Tibial nerve (tissue), 4 donors: ENCODE results near the gene CHST15. TPM values are rescaled to one million over a fixed set of nuclear protein-coding genes. Genes with fewer than 3 reads are reported as not detected.

Experiments
- DNase-seq, 2 donors: peaks; one replicate each; pipeline ENCODE4 v3.0.0-alpha.2; 2019; ENCODE audit warnings: low spot score in 2 of 2
- H3K27ac ChIP-seq, 4 donors: fragments of 200-600 bp; sonication (generic) in 3 of 4; one replicate each; pipeline ENCODE4 v1.5.1; 2017 to 2019; ENCODE audit warnings: mild to moderate bottlenecking in 1 of 4
- H3K27me3 ChIP-seq, 2 donors: fragments of 200-600 bp; sonication (generic) in 1 of 2; one replicate each; pipeline versions ENCODE4 v1.5.1 to v1.6.0; 2017 to 2019
- H3K36me3 ChIP-seq, 3 donors: fragments of 200-600 bp; sonication (generic); one replicate each; pipeline ENCODE4 v1.5.1; 2018 to 2019
- H3K4me1 ChIP-seq, 4 donors: fragments of 200-600 bp; sonication (generic) in 3 of 4; one replicate each; pipeline ENCODE4 v1.5.1; 2017 to 2019
- H3K4me3 ChIP-seq, 4 donors: fragments of 200-600 bp; sonication (generic) in 3 of 4; one replicate each; pipeline ENCODE4 v1.5.1; 2017 to 2019; ENCODE audit warnings: mild to moderate bottlenecking in 1 of 4, moderate library complexity in 1 of 4
- H3K9me3 ChIP-seq, 4 donors: fragments of 200-600 bp; sonication (generic) in 3 of 4; one replicate each; pipeline ENCODE4 v1.5.1; 2017 to 2019
- EP300 ChIP-seq, 2 donors: sonication (generic); formaldehyde crosslinking; IDR thresholded peaks; one replicate each; pipeline ENCODE4 v1.6.1; 2017; ENCODE audit warnings: antibody characterized with exemption in 2 of 2, mild to moderate bottlenecking in 1 of 2
- POLR2A ChIP-seq, 2 donors: fragments of 450-650 bp; IDR thresholded peaks; one replicate each; pipeline ENCODE4 v1.6.1; 2017; ENCODE audit warnings: antibody characterized with exemption in 2 of 2, mild to moderate bottlenecking in 2 of 2, moderate library complexity in 2 of 2
- WGBS, 2 donors: methylation state at CpG; one replicate each; pipeline ENCODE4 v1.1.5; 2018; 5-methylcytosine and 5-hydroxymethylcytosine counted together
- total RNA-seq, 4 donors: library from RNA; depleted of rRNA; stranded (reverse); fragments of >200 nt; gene quantifications; one replicate each; pipeline ENCODE4 v1.1.0, GENCODE V29; 2016
- TF ChIP-seq, protein P1 (sequence below), 5 experiments: fragments of 200-600 bp in 3 of 5; fragments of 450-650 bp in 2 of 5; sonication (generic) in 3 of 5; IDR thresholded peaks; one replicate each; pipeline ENCODE4 v1.5.1; 2016 to 2019; ENCODE audit warnings: antibody characterized with exemption in 5 of 5, mild to moderate bottlenecking in 3 of 5, moderate library complexity in 2 of 5

The CHST15 gene
- total RNA-seq, 4 donors from 2014 or later, result 29.8 to 45.6 (median 34.3) TPM

DNA sequence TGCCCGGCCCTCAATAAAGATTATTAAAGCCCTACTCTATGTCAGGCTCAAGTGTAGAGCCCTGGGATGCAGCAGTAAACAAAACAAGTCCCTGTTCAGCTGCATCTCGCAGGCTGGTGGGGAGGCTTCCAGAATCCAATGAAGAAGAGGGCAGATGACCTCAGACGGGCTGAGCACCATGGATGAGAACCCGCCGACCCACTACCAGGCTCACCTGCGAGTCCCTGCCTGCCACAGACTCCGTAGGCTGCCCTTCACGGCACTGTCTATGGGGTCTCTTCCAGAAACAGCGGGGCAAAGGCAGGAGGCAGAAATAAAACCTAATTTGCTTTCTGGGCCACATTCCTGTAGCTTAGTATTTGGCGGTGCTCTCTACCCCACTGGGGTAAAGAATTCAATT, 22.7 kb downstream of the CHST15 start:
- Histone ChIP-seq H3K36me3 (no peaks in the 10 kb centered on the region), H3K4me3 (no peak overlapping the region), H3K27ac (no peak overlapping the region), H3K9me3 (no peaks in the 10 kb centered on the region), H3K4me1 (peaks cover 0 to 48% (median 21%) of the 10 kb centered on the region in 4 donors), H3K27me3 (peaks cover 0 to under 1% of the 10 kb centered on the region in 2 donors)
- TF ChIP-seq EP300 (IDR thresholded peaks at IDR 0.05) (no peak), POLR2A (IDR thresholded peaks at IDR 0.05) (no peak)
- TF ChIP-seq, protein P1, sequence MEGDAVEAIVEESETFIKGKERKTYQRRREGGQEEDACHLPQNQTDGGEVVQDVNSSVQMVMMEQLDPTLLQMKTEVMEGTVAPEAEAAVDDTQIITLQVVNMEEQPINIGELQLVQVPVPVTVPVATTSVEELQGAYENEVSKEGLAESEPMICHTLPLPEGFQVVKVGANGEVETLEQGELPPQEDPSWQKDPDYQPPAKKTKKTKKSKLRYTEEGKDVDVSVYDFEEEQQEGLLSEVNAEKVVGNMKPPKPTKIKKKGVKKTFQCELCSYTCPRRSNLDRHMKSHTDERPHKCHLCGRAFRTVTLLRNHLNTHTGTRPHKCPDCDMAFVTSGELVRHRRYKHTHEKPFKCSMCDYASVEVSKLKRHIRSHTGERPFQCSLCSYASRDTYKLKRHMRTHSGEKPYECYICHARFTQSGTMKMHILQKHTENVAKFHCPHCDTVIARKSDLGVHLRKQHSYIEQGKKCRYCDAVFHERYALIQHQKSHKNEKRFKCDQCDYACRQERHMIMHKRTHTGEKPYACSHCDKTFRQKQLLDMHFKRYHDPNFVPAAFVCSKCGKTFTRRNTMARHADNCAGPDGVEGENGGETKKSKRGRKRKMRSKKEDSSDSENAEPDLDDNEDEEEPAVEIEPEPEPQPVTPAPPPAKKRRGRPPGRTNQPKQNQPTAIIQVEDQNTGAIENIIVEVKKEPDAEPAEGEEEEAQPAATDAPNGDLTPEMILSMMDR (IDR thresholded peaks at IDR 0.05), result no peak
- DNase-seq, result no peak
- 80 to 88% methylated on average over 6 to 10 of the region's 10 CpGs for WGBS, 2 donors

DNA sequence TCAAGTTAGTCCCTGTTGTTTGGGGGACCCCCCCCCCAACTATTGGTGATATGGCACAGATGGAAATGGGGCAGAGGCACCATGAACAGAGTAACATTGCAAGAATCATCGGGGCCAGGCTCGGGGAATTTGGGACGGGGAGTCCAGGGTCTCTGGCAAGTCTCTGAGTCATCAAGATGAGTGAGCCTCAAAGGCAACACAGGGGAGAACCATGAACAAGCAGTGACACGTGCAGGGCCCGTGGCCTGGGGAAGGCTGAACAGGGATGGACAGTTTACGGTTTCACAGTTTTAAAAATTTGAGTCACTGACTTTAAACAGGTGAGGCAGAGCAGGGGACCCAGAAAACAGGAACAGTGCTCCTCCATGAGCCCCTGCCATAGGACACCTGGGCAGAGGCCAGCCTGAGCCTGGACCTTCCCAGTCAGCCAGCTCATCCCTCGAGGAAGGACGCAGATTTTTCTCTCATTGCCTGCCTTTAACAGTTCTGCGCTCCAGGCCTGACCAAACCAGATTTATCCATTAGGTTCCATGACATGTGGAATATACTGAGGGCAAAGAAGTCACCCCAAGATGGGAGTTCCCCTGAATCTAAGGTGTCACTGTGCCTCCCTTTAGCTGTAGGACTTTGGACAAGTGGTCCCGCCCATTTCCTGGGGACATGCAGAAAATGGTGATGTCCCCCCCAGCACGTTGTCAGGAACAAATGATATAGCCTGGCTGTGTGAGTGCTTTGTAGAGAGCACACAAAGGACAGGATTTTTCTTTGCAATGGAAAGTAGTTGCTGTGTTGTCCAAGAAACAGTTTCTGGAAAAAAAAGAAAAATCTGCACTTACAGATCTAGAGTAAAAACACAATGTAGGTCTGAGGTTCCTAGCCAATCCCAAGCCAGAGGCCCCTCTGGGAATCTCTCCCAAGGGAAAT, 23.8 kb downstream of the CHST15 start:
- peaks cover 0 to 4% of the 10 kb centered on the region in 2 donors for H3K27me3 ChIP-seq
- H3K36me3 ChIP-seq, result no peaks in the 10 kb centered on the region
- peaks cover 0 to 46% (median 23%) of the 10 kb centered on the region in 4 donors for H3K4me1 ChIP-seq
- 82 to 87% methylated on average over 11 of the region's 11 CpGs for WGBS, 2 donors
- TF ChIP-seq EP300 (IDR thresholded peaks at IDR 0.05) (no peak), POLR2A (IDR thresholded peaks at IDR 0.05) (no peak)
- TF ChIP-seq, protein P1 (IDR thresholded peaks at IDR 0.05), result no peak
- H3K4me3 ChIP-seq, result no peak overlapping the region
- DNase-seq, result no peak
- no peaks in the 10 kb centered on the region for H3K9me3 ChIP-seq
- H3K27ac ChIP-seq, result no peak overlapping the region

DNA sequence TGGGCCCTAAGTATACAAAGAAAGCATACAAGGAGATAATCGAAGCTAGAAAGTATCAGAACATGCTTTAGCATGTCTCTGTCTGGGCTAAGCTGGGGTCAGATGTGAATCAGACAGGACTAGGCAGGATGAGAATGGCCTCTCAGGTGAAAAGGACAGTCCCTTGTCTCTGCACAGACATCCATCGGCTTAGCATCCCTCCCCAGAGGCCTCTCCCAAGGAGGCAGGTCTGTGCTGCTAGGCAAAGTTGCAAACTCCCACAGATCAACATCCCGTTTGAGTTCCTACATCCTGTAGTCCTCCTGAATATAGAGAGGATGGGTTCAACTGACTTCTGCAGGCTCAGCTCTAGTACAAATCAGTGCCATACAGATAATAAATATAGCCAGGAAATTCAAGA, 24.5 kb downstream of the CHST15 start:
- no peak overlapping the region for H3K4me3 ChIP-seq
- H3K27ac ChIP-seq, result no peak overlapping the region
- H3K27me3 ChIP-seq, result peaks cover 0 to 4% of the 10 kb centered on the region in 2 donors
- 72 to 82% methylated on average over 3 of the region's 3 CpGs for WGBS, 2 donors
- H3K36me3 ChIP-seq, result no peaks in the 10 kb centered on the region
- TF ChIP-seq POLR2A (IDR thresholded peaks at IDR 0.05) (no peak), EP300 (IDR thresholded peaks at IDR 0.05) (no peak)
- TF ChIP-seq, protein P1 (IDR thresholded peaks at IDR 0.05), result no peak
- no peak for DNase-seq
- H3K9me3 ChIP-seq, result no peaks in the 10 kb centered on the region
- H3K4me1 ChIP-seq, result peaks cover 0 to 46% (median 30%) of the 10 kb centered on the region in 4 donors

DNA sequence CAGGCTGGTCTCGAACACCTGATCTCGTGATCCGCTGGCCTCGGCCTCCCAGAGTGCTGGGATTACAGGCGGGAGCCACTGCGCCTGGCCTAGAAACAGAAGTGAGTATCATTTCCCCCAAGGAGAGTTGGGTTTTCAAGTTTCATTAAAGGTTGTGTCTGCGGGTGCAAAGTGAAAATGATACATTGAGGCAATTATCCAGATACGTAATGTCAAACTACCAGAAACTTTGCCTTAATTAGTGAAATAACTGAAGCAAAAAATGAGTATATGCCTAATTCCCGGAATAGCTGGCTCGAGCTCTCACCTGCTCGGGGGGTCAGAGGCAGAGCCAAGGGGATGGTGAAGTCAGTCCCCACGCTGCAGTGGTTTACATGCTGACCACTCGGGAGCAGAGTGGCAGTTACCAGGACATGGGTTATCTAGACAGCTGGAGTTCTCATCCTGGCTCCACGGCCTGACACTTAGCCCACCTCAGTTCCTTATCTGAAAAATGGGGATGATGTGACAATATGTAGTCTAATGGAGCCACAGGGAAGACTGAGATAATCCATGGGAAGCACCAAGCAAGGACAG, 25.5 kb downstream of the CHST15 start:
- DNase-seq, result no peak
- peaks cover 0 to 52% (median 31%) of the 10 kb centered on the region in 4 donors for H3K4me1 ChIP-seq
- whole genome bisulfite sequencing, 2 donors, result 87 to 94% methylated on average over 14 of the region's 14 CpGs
- no peak overlapping the region for H3K4me3 ChIP-seq
- no peaks in the 10 kb centered on the region for H3K36me3 ChIP-seq
- H3K27me3 ChIP-seq, result peaks cover 0 to 4% of the 10 kb centered on the region in 2 donors
- no peak overlapping the region for H3K27ac ChIP-seq
- H3K9me3 ChIP-seq, result no peaks in the 10 kb centered on the region
- TF ChIP-seq EP300 (IDR thresholded peaks at IDR 0.05) (no peak), POLR2A (IDR thresholded peaks at IDR 0.05) (no peak)
- TF ChIP-seq, protein P1 (IDR thresholded peaks at IDR 0.05), result no peak
